ENCODE results near the gene TSPAN17.

Gene TSPAN17

DNA sequence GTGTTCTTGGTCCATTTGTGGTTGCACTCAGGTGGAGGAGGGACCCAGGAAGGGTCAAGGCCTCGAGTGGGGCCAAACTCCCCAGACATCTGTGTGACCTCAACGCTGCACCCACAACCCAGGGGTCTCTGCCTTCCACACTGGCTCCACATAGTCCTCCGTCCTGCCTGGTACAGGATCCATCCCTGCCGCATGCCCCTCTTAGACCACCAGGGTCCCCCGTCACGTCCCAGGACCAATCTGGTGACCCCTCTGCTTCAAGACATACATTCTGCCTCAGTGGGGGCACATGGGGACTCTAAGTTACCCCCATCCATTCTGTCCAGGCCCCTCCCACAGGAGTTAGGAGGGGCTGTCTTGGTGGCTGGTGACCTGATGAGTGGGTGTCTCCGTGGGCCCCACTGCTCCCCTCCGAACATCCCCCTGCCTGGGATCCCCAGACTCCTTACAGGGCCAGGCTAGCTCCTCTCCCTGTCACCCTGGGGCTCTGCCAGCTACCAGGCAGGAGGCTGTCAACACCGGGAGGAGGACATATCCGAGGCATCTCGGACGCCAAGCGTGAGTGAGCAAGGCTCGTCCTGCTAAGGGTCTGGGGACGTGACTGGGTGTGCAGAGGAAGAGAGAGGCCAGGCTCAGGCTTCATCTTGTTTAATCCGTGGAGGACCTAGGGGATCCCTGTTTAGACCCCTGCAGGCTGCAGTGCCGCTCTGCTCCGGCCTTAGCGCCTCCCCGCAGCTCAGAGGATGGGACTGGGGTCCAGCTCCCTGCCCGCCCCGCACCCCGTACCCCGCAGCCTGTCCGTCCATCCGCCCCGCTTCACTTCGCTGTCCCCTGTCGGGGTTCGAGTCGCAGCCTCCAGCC is 32.3 kb downstream of the TSPAN17 start:
- no peak for TF ChIP-seq ZNF274 (IDR thresholded peaks at IDR 0.05; ENCODE audit: low read depth, low read length)

GRCh38 chr5:176680226-176680563 is 32.9 kb downstream of the TSPAN17 start:
- H3K4me3 ChIP-seq (ENCODE audit: low read length) = no peak overlapping the region
- no peak for TF ChIP-seq ZNF274 (IDR thresholded peaks at IDR 0.05; ENCODE audit: low read depth, low read length)

More for the DNA sequence above, 32.3 kb downstream of the TSPAN17 start:
- H3K4me3 ChIP-seq (ENCODE audit: low read length) = no peak overlapping the region

- no peak overlapping the region for H3K4me3 ChIP-seq (ENCODE audit: low read length)
- no peak for TF ChIP-seq ZNF274 (IDR thresholded peaks at IDR 0.05; ENCODE audit: low read depth, low read length)
Observed at GRCh38 chr5:176682016-176682531, 34.8 kb downstream of the TSPAN17 start.

GRCh38 chr5:176685010-176685409 is 37.7 kb downstream of the TSPAN17 start:
- H3K4me3 ChIP-seq (ENCODE audit: low read length) = no peak overlapping the region
- no peak for TF ChIP-seq ZNF274 (IDR thresholded peaks at IDR 0.05; ENCODE audit: low read depth, low read length)

DNA sequence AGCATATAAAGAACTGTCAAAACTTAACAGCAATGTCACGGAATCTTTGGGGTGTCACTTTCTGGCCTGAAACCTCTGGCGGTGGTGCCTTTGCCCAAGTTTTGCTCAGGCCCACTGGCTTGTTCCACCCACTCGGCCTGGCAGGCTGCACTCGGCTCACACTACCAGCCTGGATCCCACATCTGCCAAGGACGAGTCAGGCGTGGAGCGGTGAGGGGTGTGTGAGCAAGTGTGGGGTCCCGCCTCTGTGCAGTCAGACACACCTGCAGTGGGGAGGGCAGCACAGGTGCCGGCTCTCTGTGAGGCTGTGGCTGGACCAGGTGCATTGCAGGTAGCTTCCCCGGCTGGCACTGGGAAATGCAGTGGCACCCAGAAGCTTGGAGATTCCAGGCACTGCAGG is 40.0 kb downstream of the TSPAN17 start:
- H3K4me3 ChIP-seq (ENCODE audit: low read length) = no peak overlapping the region
- TF ChIP-seq ZNF274 (IDR thresholded peaks at IDR 0.05; ENCODE audit: low read depth, low read length) = no peak

DNA sequence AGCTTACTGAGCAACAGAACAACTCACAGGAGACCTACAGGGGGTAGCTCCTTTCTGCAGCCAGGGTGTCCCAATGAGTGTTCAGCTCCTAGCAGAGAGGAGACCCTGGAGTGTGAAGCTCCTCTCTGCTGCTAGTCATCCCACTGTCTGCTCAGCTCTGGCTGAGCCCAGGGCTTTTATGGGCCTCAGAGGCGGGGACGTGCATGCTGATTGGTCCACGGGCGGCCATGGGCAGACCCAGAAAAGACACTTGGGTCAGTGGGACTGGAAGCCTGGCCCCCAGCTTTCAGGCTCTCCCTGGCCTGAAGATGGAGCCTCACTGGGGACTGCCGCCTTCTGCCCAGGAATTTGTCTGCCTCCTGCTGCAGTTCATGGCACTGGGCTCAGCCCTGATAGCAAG is 40.6 kb downstream of the TSPAN17 start:
- H3K4me3 ChIP-seq (ENCODE audit: low read length) = no peak overlapping the region
- no peak for TF ChIP-seq ZNF274 (IDR thresholded peaks at IDR 0.05; ENCODE audit: low read depth, low read length)

- no peak overlapping the region for H3K4me3 ChIP-seq (ENCODE audit: low read length)
- no peak for TF ChIP-seq ZNF274 (IDR thresholded peaks at IDR 0.05; ENCODE audit: low read depth, low read length)
Observed at GRCh38 chr5:176690911-176691310, 43.6 kb downstream of the TSPAN17 start.

GRCh38 chr5:176691524-176691923 is 44.2 kb downstream of the TSPAN17 start:
- no peak overlapping the region for H3K4me3 ChIP-seq (ENCODE audit: low read length)

DNA sequence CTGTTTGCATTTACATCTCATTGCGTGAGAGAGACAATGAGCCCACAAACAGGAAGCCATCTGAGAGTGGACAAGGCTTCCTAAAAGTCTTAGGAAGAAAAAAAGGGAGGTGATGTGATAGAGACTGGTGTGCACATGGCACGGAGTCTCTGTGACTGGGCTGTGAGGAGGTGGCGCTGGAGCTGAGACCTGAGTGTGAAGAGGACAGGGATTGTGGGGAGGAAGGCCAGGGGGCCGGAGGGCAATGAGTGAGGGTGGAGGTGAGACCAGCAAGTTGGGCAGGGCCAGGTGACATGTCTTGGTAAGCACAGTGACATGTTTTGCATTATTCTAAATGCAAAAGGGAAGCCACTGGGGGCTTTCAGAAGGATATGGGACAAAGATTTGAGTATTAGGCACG is 45.0 kb downstream of the TSPAN17 start:
- H3K4me3 ChIP-seq (ENCODE audit: low read length) = no peak overlapping the region
- TF ChIP-seq ZNF274 (IDR thresholded peaks at IDR 0.05; ENCODE audit: low read depth, low read length) = no peak

More at GRCh38 chr5:176691524-176691923, 44.2 kb downstream of the TSPAN17 start:
- no peak for TF ChIP-seq ZNF274 (IDR thresholded peaks at IDR 0.05; ENCODE audit: low read depth, low read length)

GRCh38 chr5:176692839-176693476 is 45.7 kb downstream of the TSPAN17 start:
- no peak for TF ChIP-seq ZNF274 (IDR thresholded peaks at IDR 0.05; ENCODE audit: low read depth, low read length)
- H3K4me3 ChIP-seq (ENCODE audit: low read length) = no peak overlapping the region

- no peak for TF ChIP-seq ZNF274 (IDR thresholded peaks at IDR 0.05; ENCODE audit: low read depth, low read length)
Observed at GRCh38 chr5:176693477-176693851, 46.2 kb downstream of the TSPAN17 start.

DNA sequence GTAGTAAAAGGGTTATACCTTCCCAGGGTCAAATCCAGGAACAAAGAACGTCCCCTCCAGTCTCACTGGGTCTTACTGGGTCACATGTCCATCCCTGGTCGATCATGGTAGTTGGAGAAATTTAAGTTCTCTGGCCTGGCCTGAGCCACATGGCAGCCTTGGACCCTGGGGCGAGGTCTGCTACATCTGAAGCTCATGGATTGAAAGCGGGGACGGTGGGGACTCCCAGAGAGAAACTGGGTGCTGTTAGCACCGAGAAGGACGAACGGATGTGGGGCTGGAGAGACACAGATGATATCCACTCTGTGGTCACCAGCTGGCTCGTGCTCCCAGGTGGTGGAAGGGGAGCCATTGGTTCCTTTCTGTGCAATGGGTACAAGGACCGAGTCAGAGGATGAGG is 46.9 kb downstream of the TSPAN17 start:
- TF ChIP-seq ZNF274 (IDR thresholded peaks at IDR 0.05; ENCODE audit: low read depth, low read length) = no peak
- H3K4me3 ChIP-seq (ENCODE audit: low read length) = no peak overlapping the region

More at GRCh38 chr5:176693477-176693851, 46.2 kb downstream of the TSPAN17 start:
- no peak overlapping the region for H3K4me3 ChIP-seq (ENCODE audit: low read length)

GRCh38 chr5:176694631-176695030 is 47.3 kb downstream of the TSPAN17 start:
- no peak for TF ChIP-seq ZNF274 (IDR thresholded peaks at IDR 0.05; ENCODE audit: low read depth, low read length)
- H3K4me3 ChIP-seq (ENCODE audit: low read length) = no peak overlapping the region

DNA sequence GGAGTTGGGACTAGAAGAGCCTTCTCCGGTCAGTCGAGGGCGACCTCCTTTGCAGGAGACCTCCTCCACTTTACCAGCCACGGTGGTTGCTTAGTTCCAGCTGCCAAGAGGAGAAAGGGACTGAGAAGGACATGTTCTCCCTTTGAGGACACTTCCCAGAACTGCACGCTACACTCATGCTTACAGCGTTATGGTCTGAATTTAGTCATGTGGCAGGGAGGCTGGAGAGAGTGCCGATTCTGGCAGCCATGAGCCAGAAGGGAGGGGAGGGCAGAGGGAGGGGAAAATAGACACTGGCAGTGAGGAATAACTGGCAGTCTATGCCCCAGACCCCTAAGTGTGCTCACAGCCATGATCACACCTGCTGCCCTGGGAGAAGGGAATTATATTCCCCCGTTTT is 47.8 kb downstream of the TSPAN17 start:
- no peak for TF ChIP-seq ZNF274 (IDR thresholded peaks at IDR 0.05; ENCODE audit: low read depth, low read length)
- H3K4me3 ChIP-seq (ENCODE audit: low read length) = no peak overlapping the region

Measured in GM08714 (cell line).